Brain microvascular endothelial cell (primary cell): ENCODE results near the gene PDGFRA.

Experiments
- DNase-seq: peaks from one replicate; pipeline ENCODE4 v3.0.0-alpha.2; 2020
- H3K27ac ChIP-seq: fragments of 250-450 bp; sonication (Bioruptor Pico); 2 replicates; pipeline ENCODE4 v1.5.1; 2020; ENCODE audit warnings: mild to moderate bottlenecking, moderate library complexity
- H3K27me3 ChIP-seq: fragments of 250-450 bp; sonication (Bioruptor Pico); replicated peaks from 2 replicates; pipeline ENCODE4 v1.5.1; 2020; ENCODE audit warnings: mild to moderate bottlenecking
- H3K36me3 ChIP-seq: fragments of 250-450 bp; sonication (Bioruptor Pico); replicated peaks from 2 replicates; pipeline ENCODE4 v1.5.1; 2020; ENCODE audit warnings: mild to moderate bottlenecking
- H3K4me3 ChIP-seq: 2 replicates; pipeline ENCODE4 v1.5.1; 2011; ENCODE audit warnings: low read depth, mild to moderate bottlenecking, control low read depth, low read length, moderate library complexity
- CTCF ChIP-seq: IDR thresholded peaks from 2 replicates; pipeline ENCODE4 v1.5.1; 2011; ENCODE audit warnings: low read depth, mild to moderate bottlenecking, moderate library complexity, low read length, control low read depth, inconsistent platforms; ENCODE audit errors: missing control alignments
- in situ Hi-C: cut with HindIII; loops from 2 replicates; pipeline ENCODE4 v1.10.0; 2017; ENCODE audit warnings: low sequenced_read_pairs, low pct_ligation_motif_present

The PDGFRA gene

GRCh38 chr4:54228961-54229501, at the start of gene PDGFRA:
Gene PDGFRA (plus strand): TSS chr4:54229293. CDS start chr4:54258769, 29,476 bp downstream.
- peaks cover 12% of the 10 kb centered on the region for H3K27me3 ChIP-seq
- H3K4me3 ChIP-seq: peak within 1 kb of the TSS; percentile 66
- H3K27ac ChIP-seq: no peak within 1 kb of the TSS
- no peaks in the 10 kb centered on the region for H3K36me3 ChIP-seq
- no peak for TF ChIP-seq CTCF
- in situ Hi-C loops: no loop called here
- DNase-seq: peak; percentile 18

GRCh38 chr4:54184581-54184980, 44.5 kb upstream of the PDGFRA start:
- TF ChIP-seq CTCF: no peak
- no peak overlapping the region for H3K4me3 ChIP-seq
- H3K27me3 ChIP-seq: no peaks in the 10 kb centered on the region

GRCh38 chr4:54185044-54185780, 43.9 kb upstream of the PDGFRA start:
- Histone ChIP-seq H3K27me3 (no peaks in the 10 kb centered on the region), H3K4me3 (no peak overlapping the region), H3K27ac (no peak overlapping the region), H3K36me3 (no peaks in the 10 kb centered on the region)
- in situ Hi-C loops: no loop called here
- no peak for DNase-seq
- TF ChIP-seq CTCF: no peak

More at GRCh38 chr4:54184581-54184980, 44.5 kb upstream of the PDGFRA start:
- in situ Hi-C loops: no loop called here
- H3K36me3 ChIP-seq: no peaks in the 10 kb centered on the region
- H3K27ac ChIP-seq: no peak overlapping the region
- DNase-seq: no peak

GRCh38 chr4:54185866-54186265, 43.2 kb upstream of the PDGFRA start:
- H3K27me3 ChIP-seq: no peaks in the 10 kb centered on the region
- DNase-seq: no peak
- H3K36me3 ChIP-seq: no peaks in the 10 kb centered on the region
- in situ Hi-C loops: no loop called here
- no peak overlapping the region for H3K27ac ChIP-seq
- no peak overlapping the region for H3K4me3 ChIP-seq
- TF ChIP-seq CTCF: no peak

GRCh38 chr4:54186371-54186770, 42.7 kb upstream of the PDGFRA start:
- H3K27ac ChIP-seq: no peak overlapping the region
- no peak for TF ChIP-seq CTCF
- no peak for DNase-seq
- no peaks in the 10 kb centered on the region for H3K27me3 ChIP-seq
- H3K4me3 ChIP-seq: no peak overlapping the region
- in situ Hi-C loops: no loop called here
- H3K36me3 ChIP-seq: no peaks in the 10 kb centered on the region
